Measurements from ENCODE around the gene POFUT1. TPM values are rescaled to one million over a fixed set of nuclear protein-coding genes. Genes with fewer than 3 reads are reported as not detected.
"Not testable (repeated sequence)": the region's sequence is repeated elsewhere in the genome, so short reads cannot be mapped to it uniquely, and the experiment has no call there.

Gene POFUT1
- total and polyA plus RNA-seq, 2 donors = 9.1 to 11.2 TPM

- no peaks in the 10 kb centered on the region for H3K36me3 ChIP-seq (ENCODE audit: control insufficient read depth in 2 of 2, insufficient read depth in 2 of 2, low read length in 1 of 2)
- 93% methylated on average over 7 of the region's 7 CpGs for WGBS
Observed at GRCh38 chr20:32263398-32263954, 55.8 kb downstream of the POFUT1 start.

GRCh38 chr20:32271620-32272019 lies 63.9 kb downstream of the POFUT1 start:
- H3K4me3 ChIP-seq (ENCODE audit: low read length in 2 of 2) = no peak overlapping the region
- H3K4me1 ChIP-seq (ENCODE audit: control insufficient read depth in 2 of 2, insufficient read depth in 2 of 2, low read length in 2 of 2) = no peaks in the 10 kb centered on the region
- no peak overlapping the region for H3K27ac ChIP-seq (ENCODE audit: low read depth in 1 of 2, low read length in 1 of 2)
- no peaks in the 10 kb centered on the region for H3K27me3 ChIP-seq (ENCODE audit: control insufficient read depth in 2 of 2, insufficient read depth in 1 of 2, low read length in 1 of 2)
- H3K36me3 ChIP-seq (ENCODE audit: control insufficient read depth in 2 of 2, insufficient read depth in 2 of 2, low read length in 1 of 2) = no peaks in the 10 kb centered on the region
- 93% methylated on average over 5 of the region's 5 CpGs for WGBS
- DNase-seq (ENCODE audit: low read depth in 6 of 9, low spot score in 9 of 9) = no peak
- peaks cover 0 to 3% of the 10 kb centered on the region in 2 donors for H3K9me3 ChIP-seq (ENCODE audit: control insufficient read depth in 2 of 2, insufficient read depth in 1 of 2, low read length in 1 of 2)

More at GRCh38 chr20:32263398-32263954, 55.8 kb downstream of the POFUT1 start:
- H3K27me3 ChIP-seq (ENCODE audit: control insufficient read depth in 2 of 2, insufficient read depth in 1 of 2, low read length in 1 of 2) = no peaks in the 10 kb centered on the region
- no peaks in the 10 kb centered on the region for H3K9me3 ChIP-seq (ENCODE audit: control insufficient read depth in 2 of 2, insufficient read depth in 1 of 2, low read length in 1 of 2)
- no peaks in the 10 kb centered on the region for H3K4me1 ChIP-seq (ENCODE audit: control insufficient read depth in 2 of 2, insufficient read depth in 2 of 2, low read length in 2 of 2)
- no peak for DNase-seq (ENCODE audit: low read depth in 6 of 9, low spot score in 9 of 9)
- H3K27ac ChIP-seq (ENCODE audit: low read depth in 1 of 2, low read length in 1 of 2) = no peak overlapping the region
- H3K4me3 ChIP-seq (ENCODE audit: low read length in 2 of 2) = no peak overlapping the region

GRCh38 chr20:32274359-32274758 lies 66.7 kb downstream of the POFUT1 start:
- no peaks in the 10 kb centered on the region for H3K27me3 ChIP-seq (ENCODE audit: control insufficient read depth in 2 of 2, insufficient read depth in 1 of 2, low read length in 1 of 2)
- 94% methylated on average over 3 of the region's 3 CpGs for WGBS
- peaks cover 11 to 13% of the 10 kb centered on the region in 2 donors for H3K4me1 ChIP-seq (ENCODE audit: control insufficient read depth in 2 of 2, insufficient read depth in 2 of 2, low read length in 2 of 2)

DNA sequence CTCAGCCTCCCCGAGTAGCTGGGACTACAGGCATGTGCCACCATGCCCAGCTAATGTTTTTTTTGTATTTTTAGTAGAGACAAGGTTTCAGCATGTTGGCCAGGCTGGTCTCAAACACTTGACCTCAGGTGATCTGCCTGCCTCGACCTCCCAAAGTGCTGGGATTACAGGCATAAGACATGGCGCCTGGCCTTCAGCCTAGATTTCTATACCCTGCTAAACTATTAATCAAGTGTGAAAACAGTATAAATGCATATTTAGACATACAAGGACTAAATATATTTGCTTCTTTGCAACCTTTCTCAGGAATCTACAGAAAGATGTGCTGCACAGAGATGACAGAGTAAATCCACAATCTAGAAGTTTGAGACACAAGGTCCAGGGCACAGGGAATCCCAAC lies 67.5 kb downstream of the POFUT1 start:
- not testable (repeated sequence) for H3K9me3 ChIP-seq (ENCODE audit: control insufficient read depth in 2 of 2, insufficient read depth in 1 of 2, low read length in 1 of 2); H3K4me3 ChIP-seq (ENCODE audit: low read length in 2 of 2); H3K27ac ChIP-seq (ENCODE audit: low read depth in 1 of 2, low read length in 1 of 2); DNase-seq (ENCODE audit: low read depth in 6 of 9, low spot score in 9 of 9); H3K27me3 ChIP-seq (ENCODE audit: control insufficient read depth in 2 of 2, insufficient read depth in 1 of 2, low read length in 1 of 2); H3K36me3 ChIP-seq (ENCODE audit: control insufficient read depth in 2 of 2, insufficient read depth in 2 of 2, low read length in 1 of 2)
- peaks cover 11 to 13% of the 10 kb centered on the region in 2 donors for H3K4me1 ChIP-seq (ENCODE audit: control insufficient read depth in 2 of 2, insufficient read depth in 2 of 2, low read length in 2 of 2)
- WGBS = 97% methylated on average over 3 of the region's 3 CpGs

More at GRCh38 chr20:32274359-32274758, 66.7 kb downstream of the POFUT1 start:
- no peak overlapping the region for H3K27ac ChIP-seq (ENCODE audit: low read depth in 1 of 2, low read length in 1 of 2)
- H3K36me3 ChIP-seq (ENCODE audit: control insufficient read depth in 2 of 2, insufficient read depth in 2 of 2, low read length in 1 of 2) = no peaks in the 10 kb centered on the region
- H3K9me3 ChIP-seq (ENCODE audit: control insufficient read depth in 2 of 2, insufficient read depth in 1 of 2, low read length in 1 of 2) = peaks cover 0 to 3% of the 10 kb centered on the region in 2 donors
- no peak overlapping the region for H3K4me3 ChIP-seq (ENCODE audit: low read length in 2 of 2)
- DNase-seq (ENCODE audit: low read depth in 6 of 9, low spot score in 9 of 9) = no peak

DNA sequence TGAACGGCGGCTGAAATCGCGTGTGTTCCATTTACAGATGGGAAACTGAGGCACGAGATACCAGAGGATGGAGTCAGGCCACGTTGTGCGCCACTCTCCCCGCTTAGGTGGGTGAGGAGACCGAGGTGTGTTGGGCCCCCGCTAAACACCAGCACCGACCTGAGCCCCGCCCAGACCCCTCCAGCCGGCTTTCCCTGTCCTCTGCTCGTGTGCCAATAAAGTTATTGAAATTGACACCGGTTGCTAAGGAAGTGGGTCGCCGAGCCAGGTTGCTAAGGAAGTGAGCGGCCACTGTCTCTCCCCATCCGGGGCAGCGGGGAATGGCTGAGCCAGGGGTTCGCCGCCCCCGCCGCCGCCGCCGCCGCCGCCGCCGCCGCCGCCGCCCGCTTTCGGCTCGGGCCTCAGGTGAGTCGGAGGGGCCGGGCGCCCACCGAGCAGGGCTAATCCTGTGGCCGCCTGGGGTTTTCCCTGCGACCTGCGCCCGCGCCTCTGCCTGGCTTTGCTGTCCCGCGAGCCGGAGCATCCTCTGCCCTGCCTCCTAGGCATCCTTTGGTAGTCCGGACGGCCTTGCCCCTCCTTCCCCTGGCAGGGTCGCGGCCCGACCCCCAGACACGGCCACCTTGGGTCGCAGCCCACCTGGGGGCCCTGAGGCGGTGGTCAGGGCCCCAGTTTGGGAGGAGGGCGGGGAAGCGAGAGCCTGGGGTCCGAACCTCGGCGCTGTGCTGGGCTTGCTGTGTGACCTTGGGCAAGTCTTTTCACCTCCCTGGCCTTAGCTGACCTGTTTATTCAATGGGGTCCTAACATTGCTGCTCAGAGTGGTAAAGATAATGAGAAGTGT lies 69.9 kb downstream of the POFUT1 start, which contains the start of gene KIF3B:
Gene KIF3B, plus strand, starts transcription at position 291 of the 838 bp plus-strand sequence. CDS start 32,127 bp downstream, outside the sequence.
- peaks cover 0 to 2% of the 10 kb centered on the region in 2 donors for H3K36me3 ChIP-seq (ENCODE audit: control insufficient read depth in 2 of 2, insufficient read depth in 2 of 2, low read length in 1 of 2)
- H3K27me3 ChIP-seq (ENCODE audit: control insufficient read depth in 2 of 2, insufficient read depth in 1 of 2, low read length in 1 of 2) = no peaks in the 10 kb centered on the region
- peaks cover 15 to 21% of the 10 kb centered on the region in 2 donors for H3K4me1 ChIP-seq (ENCODE audit: control insufficient read depth in 2 of 2, insufficient read depth in 2 of 2, low read length in 2 of 2)
- DNase-seq (ENCODE audit: low read depth in 6 of 9, low spot score in 9 of 9) = peak; percentile 62 to 92 (median 75)
- H3K4me3 ChIP-seq (ENCODE audit: low read length in 2 of 2) = peak within 1 kb of the TSS; percentile 72 to 78
- 3% methylated on average over 62 of the region's 62 CpGs for WGBS
- H3K9me3 ChIP-seq (ENCODE audit: control insufficient read depth in 2 of 2, insufficient read depth in 1 of 2, low read length in 1 of 2) = peaks cover 0 to 3% of the 10 kb centered on the region in 2 donors
- peak within 1 kb of the TSS in 1 of 2 donors; percentile 72 for H3K27ac ChIP-seq (ENCODE audit: low read depth in 1 of 2, low read length in 1 of 2)

GRCh38 chr20:32278199-32278643 lies 70.5 kb downstream of the POFUT1 start:
- Histone ChIP-seq H3K27me3 (ENCODE audit: control insufficient read depth in 2 of 2, insufficient read depth in 1 of 2, low read length in 1 of 2) (no peaks in the 10 kb centered on the region), H3K4me3 (ENCODE audit: low read length in 2 of 2) (peak overlapping the region; percentile 72 to 78), H3K27ac (ENCODE audit: low read depth in 1 of 2, low read length in 1 of 2) (peak overlapping the region in 1 of 2 donors; percentile 54), H3K9me3 (ENCODE audit: control insufficient read depth in 2 of 2, insufficient read depth in 1 of 2, low read length in 1 of 2) (peaks cover 0 to 3% of the 10 kb centered on the region in 2 donors), H3K4me1 (ENCODE audit: control insufficient read depth in 2 of 2, insufficient read depth in 2 of 2, low read length in 2 of 2) (peaks cover 16 to 22% of the 10 kb centered on the region in 2 donors), H3K36me3 (ENCODE audit: control insufficient read depth in 2 of 2, insufficient read depth in 2 of 2, low read length in 1 of 2) (peaks cover 0 to 2% of the 10 kb centered on the region in 2 donors)
- WGBS = 55% methylated on average over 4 of the region's 4 CpGs
- peak in 1 of 9 donors; percentile 26 for DNase-seq (ENCODE audit: low read depth in 6 of 9, low spot score in 9 of 9)

DNA sequence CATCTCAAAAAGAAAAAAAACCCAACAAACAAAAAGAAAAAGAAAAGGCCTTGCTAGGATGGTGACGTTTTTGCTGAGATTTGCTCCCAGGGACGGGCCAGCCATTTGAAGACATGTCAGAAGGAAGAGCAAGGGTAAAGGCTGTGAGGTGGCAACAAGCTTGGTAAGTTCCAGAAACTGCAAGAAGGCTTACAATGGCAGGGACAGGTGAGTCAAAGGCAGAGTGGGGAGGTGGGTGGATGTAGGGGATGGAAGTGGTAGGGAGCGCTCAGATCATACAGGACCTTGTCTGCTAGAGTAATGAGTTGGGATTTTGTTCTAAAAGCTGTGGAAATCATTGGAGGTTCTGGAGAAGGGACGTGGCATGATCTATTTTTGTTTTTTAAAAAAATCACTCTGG lies 74.0 kb downstream of the POFUT1 start:
- no peak overlapping the region for H3K27ac ChIP-seq (ENCODE audit: low read depth in 1 of 2, low read length in 1 of 2)

GRCh38 chr20:32282461-32282860 lies 74.8 kb downstream of the POFUT1 start:
- Histone ChIP-seq H3K4me1 (ENCODE audit: control insufficient read depth in 2 of 2, insufficient read depth in 2 of 2, low read length in 2 of 2) (peaks cover 20 to 30% of the 10 kb centered on the region in 2 donors), H3K27ac (ENCODE audit: low read depth in 1 of 2, low read length in 1 of 2) (no peak overlapping the region), H3K36me3 (ENCODE audit: control insufficient read depth in 2 of 2, insufficient read depth in 2 of 2, low read length in 1 of 2) (peaks cover 0 to 6% of the 10 kb centered on the region in 2 donors), H3K9me3 (ENCODE audit: control insufficient read depth in 2 of 2, insufficient read depth in 1 of 2, low read length in 1 of 2) (no peaks in the 10 kb centered on the region), H3K27me3 (ENCODE audit: control insufficient read depth in 2 of 2, insufficient read depth in 1 of 2, low read length in 1 of 2) (no peaks in the 10 kb centered on the region), H3K4me3 (ENCODE audit: low read length in 2 of 2) (no peak overlapping the region)
- no peak for DNase-seq (ENCODE audit: low read depth in 6 of 9, low spot score in 9 of 9)
- WGBS = 46% methylated on average over 4 of the region's 4 CpGs

More for the DNA sequence above, 74.0 kb downstream of the POFUT1 start:
- DNase-seq (ENCODE audit: low read depth in 6 of 9, low spot score in 9 of 9) = no peak
- no peak overlapping the region for H3K4me3 ChIP-seq (ENCODE audit: low read length in 2 of 2)
- WGBS = 97% methylated on average over 4 of the region's 4 CpGs
- no peaks in the 10 kb centered on the region for H3K9me3 ChIP-seq (ENCODE audit: control insufficient read depth in 2 of 2, insufficient read depth in 1 of 2, low read length in 1 of 2)
- no peaks in the 10 kb centered on the region for H3K27me3 ChIP-seq (ENCODE audit: control insufficient read depth in 2 of 2, insufficient read depth in 1 of 2, low read length in 1 of 2)
- peaks cover 25 to 33% of the 10 kb centered on the region in 2 donors for H3K4me1 ChIP-seq (ENCODE audit: control insufficient read depth in 2 of 2, insufficient read depth in 2 of 2, low read length in 2 of 2)
- H3K36me3 ChIP-seq (ENCODE audit: control insufficient read depth in 2 of 2, insufficient read depth in 2 of 2, low read length in 1 of 2) = peaks cover 0 to 6% of the 10 kb centered on the region in 2 donors

- H3K27ac ChIP-seq (ENCODE audit: low read depth in 1 of 2, low read length in 1 of 2) = no peak overlapping the region
- WGBS = 98% methylated on average over 3 of the region's 3 CpGs
- no peaks in the 10 kb centered on the region for H3K27me3 ChIP-seq (ENCODE audit: control insufficient read depth in 2 of 2, insufficient read depth in 1 of 2, low read length in 1 of 2)
- no peak for DNase-seq (ENCODE audit: low read depth in 6 of 9, low spot score in 9 of 9)
- no peak overlapping the region for H3K4me3 ChIP-seq (ENCODE audit: low read length in 2 of 2)
- peaks cover 4 to 9% of the 10 kb centered on the region in 2 donors for H3K36me3 ChIP-seq (ENCODE audit: control insufficient read depth in 2 of 2, insufficient read depth in 2 of 2, low read length in 1 of 2)
- H3K4me1 ChIP-seq (ENCODE audit: control insufficient read depth in 2 of 2, insufficient read depth in 2 of 2, low read length in 2 of 2) = peaks cover 12 to 22% of the 10 kb centered on the region in 2 donors
- H3K9me3 ChIP-seq (ENCODE audit: control insufficient read depth in 2 of 2, insufficient read depth in 1 of 2, low read length in 1 of 2) = no peaks in the 10 kb centered on the region
Observed at GRCh38 chr20:32285082-32285620, 77.5 kb downstream of the POFUT1 start.

Data from thymus (tissue), 11 donors.